K562 (cell line): ENCODE measurements around the gene ELF1. TPM values are rescaled to one million over a fixed set of nuclear protein-coding genes. Genes with fewer than 3 reads are reported as not detected.
A peak's percentile ranks its signal among the peaks of the same experiment; 100 is the strongest.

Source experiments
- ATAC-seq: fragments of 200-7000 bp; cut with Tn5 transposase; 3 replicates; pipeline ENCODE4 v1.9.1; 2020; ENCODE audit warnings: moderate library complexity
- BruUV-seq: library from RNA; stranded (reverse); fragments of 400-500 nt; replicated peaks from 2 replicates; lab custom pipeline; 2021; lab: Mats Ljungman, UMichigan
- CTCF ChIA-PET: fragments of 300-600 bp; formaldehyde crosslinking; extraction: SDS; loops from one replicate; lab custom pipeline; 2021; ENCODE audit warnings: low intra/inter-chr PET ratio; lab: Yijun Ruan, JAX
- POLR2A ChIA-PET: fragments of 300-600, 350-650 bp; sonication (Branson Sonifier 250); formaldehyde crosslinking; extraction: SDS; loops from one replicate; lab custom pipeline; 2021; ENCODE audit warnings: antibody characterized with exemption, inconsistent platforms; lab: Yijun Ruan, JAX
- DNase-seq, 4 experiments: peaks; one replicate each; pipeline versions ENCODE4 v3.0.0 to v3.0.0-alpha.2; 2011 to 2018; ENCODE audit warnings: low spot score in 3 of 4, mixed read lengths in 3 of 4; ENCODE audit errors: extremely low read depth in 1 of 4
- FAIRE-seq: peaks from 2 replicates; lab custom pipeline; 2011; peaks lifted over from hg19 to GRCh38; lab: Jason Lieb, UNC
- H2AFZ ChIP-seq: 2 replicates; pipeline ENCODE4 v1.6.0; 2011; ENCODE audit warnings: low read depth, low read length, control low read depth, inconsistent platforms
- H3K27ac ChIP-seq: fragments of 200-600 bp; 3 replicates; pipeline ENCODE4 v1.8.0; 2011; ENCODE audit warnings: low read depth, mild to moderate bottlenecking, control low read depth, inconsistent platforms, low read length, moderate library complexity, mixed read lengths; ENCODE audit errors: extremely low read depth
- H3K27me3 ChIP-seq, 2 experiments: fragments of 300-600 bp in 1 of 2; 2 replicates in 1 of 2; 3 replicates in 1 of 2; pipeline versions ENCODE4 v1.6.0 to v1.8.0; 2011; ENCODE audit warnings: inconsistent platforms in 2 of 2, low read length in 2 of 2, mild to moderate bottlenecking in 1 of 2, mixed read lengths in 1 of 2, moderate library complexity in 1 of 2; ENCODE audit not compliant: control insufficient read depth in 2 of 2, insufficient read depth in 2 of 2
- H3K36me3 ChIP-seq: fragments of 300-600 bp; 3 replicates; pipeline ENCODE4 v1.8.0; 2011; ENCODE audit warnings: mild to moderate bottlenecking, low read length, inconsistent platforms; ENCODE audit not compliant: control insufficient read depth, insufficient read depth
- H3K4me1 ChIP-seq, 2 experiments: fragments of 200-600 bp in 1 of 2; replicated peaks in 1 of 2; 2 replicates in 1 of 2; 3 replicates in 1 of 2; pipeline versions ENCODE4 v1.5.1 to v1.8.0; 2011; ENCODE audit warnings: inconsistent platforms in 2 of 2, low read length in 2 of 2, mild to moderate bottlenecking in 1 of 2, mixed read lengths in 1 of 2, moderate library complexity in 1 of 2; ENCODE audit not compliant: control insufficient read depth in 2 of 2, insufficient read depth in 2 of 2
- H3K4me2 ChIP-seq: 2 replicates; pipeline ENCODE4 v1.6.1; 2011; ENCODE audit warnings: low read length, control low read depth, inconsistent platforms, mixed read lengths; ENCODE audit not compliant: insufficient read depth
- H3K4me3 ChIP-seq: fragments of 200-600 bp; sonication (generic), shearing (Covaris generic); 2 replicates; pipeline ENCODE4 v1.5.1; 2016; ENCODE audit warnings: control low read depth, inconsistent platforms
- H3K79me2 ChIP-seq: fragments of 200-600 bp; 3 replicates; pipeline ENCODE4 v1.8.0; 2011; ENCODE audit warnings: low read length, inconsistent platforms; ENCODE audit not compliant: control insufficient read depth, insufficient read depth
- H3K9ac ChIP-seq, 2 experiments: 2 replicates each; pipeline versions ENCODE4 v1.6.0 to v1.6.1; 2011; ENCODE audit warnings: low read depth in 2 of 2, low read length in 2 of 2, control low read depth in 1 of 2, inconsistent platforms in 1 of 2, mild to moderate bottlenecking in 1 of 2, mixed read lengths in 1 of 2; ENCODE audit not compliant: insufficient read depth in 1 of 2
- H3K9me1 ChIP-seq: one replicate; pipeline ENCODE4 v1.6.0; 2011; ENCODE audit warnings: inconsistent platforms, mild to moderate bottlenecking, low read length, moderate library complexity; ENCODE audit not compliant: control insufficient read depth, insufficient read depth
- H3K9me3 ChIP-seq: replicated peaks from 2 replicates; pipeline ENCODE4 v1.5.1; 2011; ENCODE audit warnings: low read depth, low read length, inconsistent platforms; ENCODE audit not compliant: control insufficient read depth, insufficient read depth
- H4K20me1 ChIP-seq: replicated peaks from 2 replicates; pipeline ENCODE4 v1.6.1; 2011; ENCODE audit warnings: low read length, inconsistent platforms, mixed read lengths; ENCODE audit not compliant: control insufficient read depth, insufficient read depth
- CXXC5 ChIP-seq: fragments of 250-450 bp; sonication (Bioruptor Pico); IDR thresholded peaks from 2 replicates; pipeline ENCODE4 v1.8.0; 2022; ENCODE audit warnings: inconsistent platforms, mild to moderate bottlenecking, moderate library complexity
- EP300 ChIP-seq: IDR thresholded peaks from 2 replicates; pipeline ENCODE4 v1.6.1; 2012; ENCODE audit warnings: low read length, improper control_type of control experiment
- FOXP1 ChIP-seq: sonication (generic); formaldehyde crosslinking; IDR thresholded peaks from 2 replicates; pipeline ENCODE4 v1.8.0; 2022; ENCODE audit warnings: mild to moderate bottlenecking, missing genetic modification reagents
- JUND ChIP-seq, 2 experiments: IDR thresholded peaks; 2 replicates in 1 of 2; 3 replicates in 1 of 2; pipeline ENCODE4 v1.6.1; 2011; ENCODE audit warnings: borderline replicate concordance in 2 of 2, low read depth in 2 of 2, low read length in 2 of 2, improper control_type of control experiment in 1 of 2, missing biosample characterization in 1 of 2, missing genetic modification characterization in 1 of 2, missing genetic modification reagents in 1 of 2
- MEIS2 ChIP-seq: fragments of 450-650 bp; IDR thresholded peaks from 2 replicates; pipeline ENCODE4 v1.6.1; 2014; ENCODE audit warnings: mild to moderate bottlenecking; ENCODE audit not compliant: partially characterized antibody
- RBM39 ChIP-seq: fragments of 200-400 bp; formaldehyde crosslinking; optimal IDR thresholded peaks from 2 replicates; pipeline ENCODE3; 2018; ENCODE audit warnings: low read depth, low read length
- RERE ChIP-seq: sonication (generic); formaldehyde crosslinking; IDR thresholded peaks from 2 replicates; pipeline ENCODE4 v1.8.0; 2023; ENCODE audit warnings: missing genetic modification reagents, mild to moderate bottlenecking, borderline replicate concordance
- SPI1 ChIP-seq: IDR thresholded peaks from 2 replicates; pipeline ENCODE4 v1.6.1; 2011; ENCODE audit warnings: low read depth, low read length, control low read depth, borderline replicate concordance
- TAL1 ChIP-seq: fragments of 450-650 bp; IDR thresholded peaks from 2 replicates; pipeline ENCODE4 v1.6.1; 2016; ENCODE audit warnings: mild to moderate bottlenecking
- TCF3 ChIP-seq: sonication (generic); formaldehyde crosslinking; IDR thresholded peaks from 2 replicates; pipeline ENCODE4 v1.4.0; 2020; ENCODE audit warnings: mild to moderate bottlenecking, missing genetic modification reagents
- TCF7 ChIP-seq: sonication (generic); IDR thresholded peaks from 2 replicates; pipeline ENCODE4 v1.6.1; 2016; ENCODE audit warnings: antibody characterized with exemption, borderline replicate concordance
- TEAD4 ChIP-seq, 2 experiments: sonication (generic) in 1 of 2; formaldehyde crosslinking in 1 of 2; IDR thresholded peaks; 2 replicates each; pipeline versions ENCODE4 v1.6.1 to v1.8.0; 2012 to 2022; ENCODE audit warnings: borderline replicate concordance in 1 of 2, inconsistent platforms in 1 of 2, low read length in 1 of 2, mild to moderate bottlenecking in 1 of 2, missing genetic modification reagents in 1 of 2
- ZFP1 ChIP-seq: fragments of 450-650 bp; formaldehyde crosslinking; IDR thresholded peaks from 2 replicates; pipeline ENCODE4 v1.4.0; 2020; ENCODE audit warnings: mild to moderate bottlenecking, mixed read lengths
- ZNF184 ChIP-seq: sonication (generic); formaldehyde crosslinking; IDR thresholded peaks from 2 replicates; pipeline ENCODE4 v1.5.0; 2020; ENCODE audit warnings: missing genetic modification reagents
- ZNF324 ChIP-seq: fragments of 250-450 bp; sonication (Bioruptor Pico); IDR thresholded peaks from 2 replicates; pipeline ENCODE4 v1.4.0; 2020; ENCODE audit warnings: mild to moderate bottlenecking
- ZNF57 ChIP-seq: fragments of 450-650 bp; formaldehyde crosslinking; IDR thresholded peaks from 2 replicates; pipeline ENCODE4 v1.4.0; 2020; ENCODE audit warnings: mild to moderate bottlenecking, moderate library complexity
- ZNF699 ChIP-seq: fragments of 250-450 bp; sonication (Bioruptor Pico); IDR thresholded peaks from 2 replicates; pipeline ENCODE4 v1.8.0; 2021; ENCODE audit warnings: mild to moderate bottlenecking, moderate library complexity; ENCODE audit not compliant: insufficient replicate concordance
- WGBS: fragments of 100-300 bp; shearing (Covaris generic); methylation state at CpG from one replicate; pipeline ENCODE4 v1.1.6; 2016; ENCODE audit warnings: low coverage, mixed read lengths; ENCODE audit not compliant: insufficient coverage; ENCODE audit errors: missing lambda C conversion rate; 5-methylcytosine and 5-hydroxymethylcytosine counted together
- in situ Hi-C: fragments of 300-500 bp; cut with MboI; formaldehyde crosslinking; loops from 4 replicates; pipeline ENCODE4 v1.15.0; 2018; ENCODE audit warnings: inconsistent platforms, mixed read lengths
- intact Hi-C: fragments of 100-400 bp; cut with micrococcal nuclease; formaldehyde crosslinking; loops from 2 replicates; pipeline ENCODE4 v1.14.2; 2022
- polyA plus RNA-seq, 8 experiments: library from polyadenylated mRNA; depleted of rRNA in 4 of 8; stranded (reverse) in 5 of 8; unstranded in 3 of 8; fragments of >200 nt; fragmentation: Nextera tagmentation in 2 of 8; fragmentation: Illumina TruSeq in 1 of 8; extraction: Ambion mirVana in 2 of 8; extraction: Trizol in 1 of 8; gene quantifications; 2 replicates each; pipeline versions ENCODE4 v1.2.1 to v1.2.3, GENCODE V29; 2011 to 2014; ENCODE audit warnings: inconsistent platforms in 1 of 8, missing spikeins in 1 of 8
- total RNA-seq, 7 experiments: library from RNA; depleted of rRNA in 6 of 7; stranded (reverse); fragments of >200 nt in 6 of 7; fragmentation: Illumina TruSeq in 2 of 7; extraction: Trizol in 2 of 7; gene quantifications; 2 replicates each; pipeline versions ENCODE4 v1.2.1 to v1.2.3, GENCODE V29; 2011 to 2021; ENCODE audit warnings: low replicate concordance in 1 of 7

The ELF1 gene
- total and polyA plus RNA-seq, 9 of the 15 experiments (the other 6 are each of a cell fraction or from before 2014, with no cell fraction given), result 24.7 to 54.4 (median 33.4) TPM

DNA sequence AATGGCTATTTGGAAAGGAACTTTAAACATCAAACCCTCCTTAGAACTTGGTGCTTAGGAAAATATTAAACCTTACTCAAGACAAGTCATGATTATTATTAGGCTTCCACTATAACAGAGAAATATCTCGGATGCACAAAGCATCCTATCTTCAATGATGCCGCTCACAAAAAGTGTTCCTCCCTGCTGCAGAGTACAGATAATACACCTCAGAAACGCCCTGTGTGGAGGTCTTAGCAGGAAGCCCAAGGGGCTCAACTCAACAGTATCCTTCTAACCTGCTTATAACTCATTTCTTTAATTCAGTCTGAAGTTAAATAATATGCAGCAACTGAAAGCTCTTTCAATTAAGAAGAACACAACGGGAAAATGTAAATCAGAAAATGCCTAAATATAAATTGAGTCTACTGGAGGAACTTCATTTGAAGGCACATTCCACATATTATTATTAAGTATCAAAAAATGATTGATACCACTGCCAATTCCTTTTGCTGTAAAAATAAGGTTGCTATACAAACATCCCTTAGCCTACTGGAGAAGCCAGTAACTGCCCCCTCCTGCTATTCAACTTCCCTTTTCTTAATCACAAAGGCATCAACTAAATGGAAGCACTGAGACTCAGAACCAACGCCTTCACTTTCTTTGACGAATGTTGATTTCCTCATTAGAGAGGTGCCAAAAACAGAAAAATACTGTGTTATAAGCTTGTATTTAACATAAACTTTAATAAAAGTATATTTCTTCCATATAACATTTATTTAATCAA, 12.0 kb downstream of the ELF1 start:
- in situ Hi-C loops, result no loop called here
- ATAC-seq (peak; percentile 71), FAIRE-seq (peak; percentile 88), DNase-seq (peak in 2 of 4 experiments; percentile 39 to 75)
- Histone ChIP-seq H3K27me3 (no peaks in the 10 kb centered on the region), H3K9me1 (no peaks in the 10 kb centered on the region), H2AFZ (0 out of 2 replicates have a peak overlapping the region, but pooled peaks have one; percentile 4), H3K27ac (peak overlapping the region; percentile 71), H3K4me3 (peak overlapping the region; percentile 11; the same call in 1 of the 2 replicates), H4K20me1 (no peaks in the 10 kb centered on the region), H3K9me3 (no peaks in the 10 kb centered on the region), H3K4me1 (peaks cover 8 to 43% of the 10 kb centered on the region in 2 experiments), H3K36me3 (peaks cover 21% of the 10 kb centered on the region; the same call in 2 of the 3 replicates), H3K9ac (peak overlapping the region in 1 of 2 experiments; percentile 63; a peak in 2 of 4 replicates), H3K79me2 (peaks cover 100% of the 10 kb centered on the region), H3K4me2 (peak overlapping the region; percentile 63)
- BruUV-seq, result no TSS peak
- 1% methylated on average over 6 of the region's 6 CpGs for WGBS
- intact Hi-C loops, result loop anchor here (1.0 kb wide), 1 partner anchor 10 kb away; no protein-coding TSS in a partner anchor
- POLR2A ChIA-PET, result no interaction called here
- CTCF ChIA-PET, result no interaction called here
- TF ChIP-seq FOXP1 (CRISPR knock-in tag) (no peak), TCF7 (0 out of 2 replicates have a peak, but pooled peaks have one; percentile 30), EP300 (peak; percentile 71; the same call in 1 of the 2 replicates), RBM39 (no peak), CXXC5 (CRISPR knock-in tag) (no peak), ZFP1 (CRISPR knock-in tag) (no peak), ZNF324 (CRISPR knock-in tag) (no peak), ZNF699 (CRISPR knock-in tag) (no peak), MEIS2 (peak; percentile 34), ZNF184 (CRISPR knock-in tag) (no peak), JUND (IDR thresholded peaks at IDR 0.05; ENCODE audit: borderline replicate concordance, low read depth, low read length) (0 out of 2 replicates have a peak, but pooled peaks have one; percentile 18), JUND (tag; IDR thresholded peaks at IDR 0.05; ENCODE audit: borderline replicate concordance, low read depth, low read length) (no peak), TAL1 (peak; percentile 79), TCF3 (CRISPR knock-in tag) (peak; percentile 73), SPI1 (peak; percentile 45; the same call in 1 of the 2 replicates), ZNF57 (no peak), RERE (CRISPR knock-in tag) (no peak), TEAD4 (IDR thresholded peaks at IDR 0.05; ENCODE audit: low read length) (peak; percentile 77), TEAD4 (CRISPR knock-in tag; IDR thresholded peaks at IDR 0.05; ENCODE audit: borderline replicate concordance) (no peak)
